HFFc6 (cell line): ENCODE measurements around the gene EIF4G3. TPM values are rescaled to one million over a fixed set of nuclear protein-coding genes. Genes with fewer than 3 reads are reported as not detected.

ENCODE experiments used
- DNase-seq: peaks from one replicate; pipeline ENCODE4 v3.0.0-alpha.2; 2018
- H3K27ac Mint-ChIP-seq: 2 replicates; pipeline ENCODE4 v1.8.0; 2020; ENCODE audit warnings: mild to moderate bottlenecking, mixed read lengths
- H3K27me3 Mint-ChIP-seq: 2 replicates; pipeline ENCODE4 v1.8.0; 2021; ENCODE audit warnings: mild to moderate bottlenecking, moderate library complexity, mixed read lengths; ENCODE audit not compliant: insufficient read depth
- H3K36me3 Mint-ChIP-seq: 2 replicates; pipeline ENCODE4 v1.8.0; 2021; ENCODE audit warnings: low read depth, mixed read lengths
- H3K4me1 Mint-ChIP-seq: 2 replicates; pipeline ENCODE4 v1.8.0; 2020; ENCODE audit warnings: low read depth, mixed read lengths
- H3K4me3 Mint-ChIP-seq: 2 replicates; pipeline ENCODE4 v1.8.0; 2020; ENCODE audit warnings: mild to moderate bottlenecking, moderate library complexity, mixed read lengths
- H3K9me3 Mint-ChIP-seq: 2 replicates; pipeline ENCODE4 v1.8.0; 2020; ENCODE audit warnings: mild to moderate bottlenecking, mixed read lengths
- total RNA-seq, 6 experiments: library from RNA; stranded (reverse); fragmentation: NEBNext Ultra II Directional; extraction: Animal tissue kit (Norgen Biotek cat#: 25700); gene quantifications; 2 replicates in 1 of 6; 3 replicates in 5 of 6; pipeline ENCODE4 v1.2.3, GENCODE V29; 2021
- TF ChIP-seq, protein P1 (sequence below): fragments of 200-600 bp; sonication (generic); IDR thresholded peaks from 2 replicates; pipeline ENCODE4 v1.5.0; 2021; ENCODE audit warnings: antibody characterized with exemption, mild to moderate bottlenecking

The EIF4G3 gene
- total RNA-seq, 6 experiments from 2014 or later = 79.5 to 88.6 (median 82.0) TPM

DNA sequence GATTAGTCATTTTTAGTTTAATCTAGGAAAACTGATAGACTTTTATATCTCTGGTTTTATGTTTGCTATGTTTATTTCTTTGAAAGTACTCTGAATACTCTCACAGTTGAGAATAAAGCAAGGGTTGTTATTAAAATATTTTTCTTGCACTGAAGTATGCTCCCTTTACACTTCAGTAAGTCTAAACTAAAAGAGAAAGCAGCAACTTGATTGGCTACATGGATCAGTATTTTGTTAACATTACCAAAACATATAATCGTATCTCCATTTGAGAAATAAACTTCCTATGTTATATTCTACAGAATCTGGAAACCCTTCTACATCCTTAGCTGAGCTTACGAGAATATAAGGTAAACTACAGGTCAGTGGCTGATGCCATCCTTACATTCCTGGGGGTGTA, 240.1 kb downstream of the EIF4G3 start:
- Mint-ChIP-seq H3K4me3 (no peak overlapping the region), H3K9me3 (no peaks in the 10 kb centered on the region), H3K27me3 (no peaks in the 10 kb centered on the region), H3K27ac (no peak overlapping the region), H3K36me3 (peaks cover 25% of the 10 kb centered on the region), H3K4me1 (peaks cover 18% of the 10 kb centered on the region)
- DNase-seq = no peak
- TF ChIP-seq, protein P1, sequence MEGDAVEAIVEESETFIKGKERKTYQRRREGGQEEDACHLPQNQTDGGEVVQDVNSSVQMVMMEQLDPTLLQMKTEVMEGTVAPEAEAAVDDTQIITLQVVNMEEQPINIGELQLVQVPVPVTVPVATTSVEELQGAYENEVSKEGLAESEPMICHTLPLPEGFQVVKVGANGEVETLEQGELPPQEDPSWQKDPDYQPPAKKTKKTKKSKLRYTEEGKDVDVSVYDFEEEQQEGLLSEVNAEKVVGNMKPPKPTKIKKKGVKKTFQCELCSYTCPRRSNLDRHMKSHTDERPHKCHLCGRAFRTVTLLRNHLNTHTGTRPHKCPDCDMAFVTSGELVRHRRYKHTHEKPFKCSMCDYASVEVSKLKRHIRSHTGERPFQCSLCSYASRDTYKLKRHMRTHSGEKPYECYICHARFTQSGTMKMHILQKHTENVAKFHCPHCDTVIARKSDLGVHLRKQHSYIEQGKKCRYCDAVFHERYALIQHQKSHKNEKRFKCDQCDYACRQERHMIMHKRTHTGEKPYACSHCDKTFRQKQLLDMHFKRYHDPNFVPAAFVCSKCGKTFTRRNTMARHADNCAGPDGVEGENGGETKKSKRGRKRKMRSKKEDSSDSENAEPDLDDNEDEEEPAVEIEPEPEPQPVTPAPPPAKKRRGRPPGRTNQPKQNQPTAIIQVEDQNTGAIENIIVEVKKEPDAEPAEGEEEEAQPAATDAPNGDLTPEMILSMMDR = no peak

DNA sequence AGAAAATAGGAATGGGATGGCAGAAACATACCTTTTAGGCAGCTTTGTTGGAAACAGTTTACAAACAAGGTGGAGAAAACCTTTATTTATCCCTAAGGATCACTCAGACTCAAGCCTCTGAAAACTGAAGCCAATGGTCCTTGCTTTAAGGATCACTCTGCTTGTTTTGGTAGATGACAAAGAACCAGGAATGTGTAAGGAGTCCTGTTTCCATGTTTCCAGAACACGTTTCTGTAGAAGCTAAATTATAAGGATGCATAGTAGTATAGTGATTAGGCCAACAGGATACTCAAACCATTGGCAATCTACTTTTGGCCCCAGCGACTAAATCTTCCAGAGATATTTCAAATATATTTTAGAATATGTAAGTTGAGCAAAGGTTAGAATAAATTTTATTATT, 240.5 kb downstream of the EIF4G3 start:
- H3K4me3 Mint-ChIP-seq = no peak overlapping the region
- DNase-seq = no peak
- 0 out of 2 replicates have a peak, but pooled peaks cover 2% of the 10 kb centered on the region for H3K27me3 Mint-ChIP-seq
- H3K27ac Mint-ChIP-seq = no peak overlapping the region
- TF ChIP-seq, protein P1 = no peak
- peaks cover 18% of the 10 kb centered on the region for H3K4me1 Mint-ChIP-seq
- H3K36me3 Mint-ChIP-seq = peaks cover 21% of the 10 kb centered on the region
- H3K9me3 Mint-ChIP-seq = no peaks in the 10 kb centered on the region

DNA sequence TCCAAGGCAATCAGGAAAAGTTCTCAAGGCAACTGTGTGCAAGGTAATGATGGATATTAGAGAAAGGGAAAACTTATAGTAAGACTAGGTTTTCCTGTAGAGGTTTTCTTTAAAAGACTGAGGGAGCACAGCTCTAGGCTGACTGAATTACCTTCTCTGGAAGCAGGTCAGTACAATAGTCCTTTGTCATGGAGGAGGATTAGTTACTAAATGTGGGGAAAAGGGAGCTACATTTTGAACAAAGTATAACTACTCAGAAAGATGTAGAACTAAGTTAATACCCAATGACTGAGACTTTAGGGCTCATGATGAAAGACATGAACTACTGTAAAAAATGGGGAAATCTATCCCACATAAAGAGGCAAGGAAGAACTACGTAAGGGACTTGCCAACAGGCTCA, 241.0 kb downstream of the EIF4G3 start:
- Mint-ChIP-seq H3K27me3 (0 out of 2 replicates have a peak, but pooled peaks cover 2% of the 10 kb centered on the region), H3K4me3 (no peak overlapping the region), H3K36me3 (peaks cover 22% of the 10 kb centered on the region), H3K4me1 (peaks cover 18% of the 10 kb centered on the region), H3K9me3 (no peaks in the 10 kb centered on the region), H3K27ac (no peak overlapping the region)
- TF ChIP-seq, protein P1 = no peak
- no peak for DNase-seq

DNA sequence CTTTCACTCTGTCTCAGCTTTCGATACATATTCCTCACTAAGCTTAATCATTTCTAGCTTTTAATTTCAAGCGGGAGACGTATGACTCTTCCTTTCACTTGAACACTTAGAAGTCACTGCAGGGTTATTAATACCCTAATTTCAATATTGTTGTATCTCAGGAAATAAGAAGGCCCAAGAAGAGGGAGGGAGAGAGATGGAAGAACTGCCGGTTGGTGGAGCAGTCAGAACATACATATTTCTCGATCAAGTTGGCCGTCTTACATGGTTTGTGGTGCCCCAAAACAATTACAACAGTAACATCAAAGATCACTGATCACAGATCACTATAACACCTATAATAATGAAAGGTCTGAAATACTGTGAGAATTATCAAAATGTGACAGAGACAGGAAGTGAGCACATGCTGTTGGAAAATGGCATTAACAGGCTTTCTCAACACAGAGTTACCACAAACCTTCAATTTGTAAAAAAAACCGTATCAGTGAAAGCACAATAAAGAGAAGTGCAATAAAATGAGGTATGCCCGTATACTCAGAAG, 244.2 kb downstream of the EIF4G3 start:
- peaks cover 34% of the 10 kb centered on the region for H3K36me3 Mint-ChIP-seq
- no peak for DNase-seq
- H3K4me3 Mint-ChIP-seq = no peak overlapping the region
- peaks cover 4% of the 10 kb centered on the region; the same call in 1 of the 2 replicates for H3K27me3 Mint-ChIP-seq
- no peaks in the 10 kb centered on the region for H3K9me3 Mint-ChIP-seq
- peaks cover 15% of the 10 kb centered on the region for H3K4me1 Mint-ChIP-seq
- H3K27ac Mint-ChIP-seq = no peak overlapping the region
- TF ChIP-seq, protein P1 = no peak

DNA sequence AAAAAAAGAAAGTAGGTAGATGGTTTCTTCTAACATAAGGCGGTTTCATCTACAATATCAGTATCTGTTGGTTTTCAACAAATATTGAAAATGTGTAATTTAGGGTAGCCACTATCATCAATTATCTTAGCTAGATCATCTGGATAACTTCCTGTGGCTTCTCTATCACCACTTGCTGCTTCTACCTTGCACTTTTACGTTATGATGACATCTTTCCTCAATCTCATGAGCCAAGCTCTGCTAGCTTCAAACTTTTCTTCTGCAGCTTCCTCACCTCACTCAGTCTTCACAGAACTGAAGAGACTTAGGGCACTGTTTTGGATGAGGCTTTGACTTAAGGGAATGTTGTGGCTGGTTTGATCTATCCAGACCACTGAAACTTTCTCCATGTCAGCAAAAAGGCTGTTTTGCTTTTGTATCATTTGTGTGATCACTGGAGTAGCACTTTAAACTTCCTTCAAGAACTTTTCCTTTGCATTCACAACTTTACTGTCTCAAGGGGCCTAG, 244.7 kb downstream of the EIF4G3 start:
- no peaks in the 10 kb centered on the region for H3K9me3 Mint-ChIP-seq
- peaks cover 32% of the 10 kb centered on the region for H3K36me3 Mint-ChIP-seq
- DNase-seq = no peak
- peaks cover 4% of the 10 kb centered on the region; the same call in 1 of the 2 replicates for H3K27me3 Mint-ChIP-seq
- peaks cover 10% of the 10 kb centered on the region for H3K4me1 Mint-ChIP-seq
- H3K27ac Mint-ChIP-seq = no peak overlapping the region
- H3K4me3 Mint-ChIP-seq = no peak overlapping the region
- TF ChIP-seq, protein P1 = no peak
